Kidney epithelial cell (primary cell): Measurements from ENCODE around the gene C16orf95. TPM values are rescaled to one million over a fixed set of nuclear protein-coding genes. Genes with fewer than 3 reads are reported as not detected.

Source experiments
- DNase-seq: peaks from one replicate; pipeline ENCODE4 v3.0.0-alpha.2; 2010; ENCODE audit warnings: low read depth
- H3K27me3 ChIP-seq: 2 replicates; pipeline ENCODE4 v1.6.0; 2011; ENCODE audit warnings: low read length; ENCODE audit not compliant: control insufficient read depth, insufficient read depth
- H3K36me3 ChIP-seq: 2 replicates; pipeline ENCODE4 v1.5.1; 2011; ENCODE audit warnings: low read length; ENCODE audit not compliant: control insufficient read depth, insufficient read depth
- H3K4me3 ChIP-seq: 2 replicates; pipeline ENCODE4 v1.5.1; 2011; ENCODE audit warnings: low read depth, mild to moderate bottlenecking, control low read depth, low read length
- CTCF ChIP-seq: IDR thresholded peaks from 2 replicates; pipeline ENCODE4 v1.5.1; 2011; ENCODE audit warnings: mild to moderate bottlenecking, moderate library complexity, low read length, control low read depth, inconsistent platforms; ENCODE audit not compliant: insufficient read depth, poor library complexity, severe bottlenecking
- total RNA-seq: library from RNA; depleted of rRNA; stranded (reverse); fragments of >200 nt; gene quantifications from 2 replicates; pipeline ENCODE4 v1.2.3, GENCODE V29; 2015

The C16orf95 gene
- total RNA-seq, 1 donor from 2014 or later: 1.7 TPM

GRCh38 chr16:87309620-87310525 lies 7.3 kb downstream of the C16orf95 start:
- Histone ChIP-seq H3K27me3 (no peaks in the 10 kb centered on the region), H3K4me3 (no peak overlapping the region), H3K36me3 (no peaks in the 10 kb centered on the region)
- TF ChIP-seq CTCF: no peak
- no peak for DNase-seq

- Histone ChIP-seq H3K27me3 (no peaks in the 10 kb centered on the region), H3K4me3 (no peak overlapping the region), H3K36me3 (no peaks in the 10 kb centered on the region)
- no peak for DNase-seq
- TF ChIP-seq CTCF: no peak
These were observed 8.4 kb downstream of the C16orf95 start for GRCh38 chr16:87308826-87309225.

- TF ChIP-seq CTCF: no peak
- H3K36me3 ChIP-seq: no peaks in the 10 kb centered on the region
- H3K4me3 ChIP-seq: no peak overlapping the region
- no peaks in the 10 kb centered on the region for H3K27me3 ChIP-seq
- DNase-seq: no peak
These were observed 10.7 kb downstream of the C16orf95 start for GRCh38 chr16:87306516-87306915.

GRCh38 chr16:87305505-87306391 lies 11.4 kb downstream of the C16orf95 start:
- no peak for TF ChIP-seq CTCF
- Histone ChIP-seq H3K36me3 (no peaks in the 10 kb centered on the region), H3K27me3 (no peaks in the 10 kb centered on the region), H3K4me3 (no peak overlapping the region)
- no peak for DNase-seq

GRCh38 chr16:87304951-87305350 lies 12.2 kb downstream of the C16orf95 start:
- Histone ChIP-seq H3K27me3 (no peaks in the 10 kb centered on the region), H3K36me3 (no peaks in the 10 kb centered on the region), H3K4me3 (no peak overlapping the region)
- no peak for TF ChIP-seq CTCF
- DNase-seq: no peak
